NCI-H1092 treated with DMSO at 0.1 percent for 48 hours (cell line): ENCODE data around the gene DGKI.

Source experiments
- DNase-seq: peaks from one replicate; lab custom pipeline; 2025; lab: John Stamatoyannopoulos, UW

The DGKI gene

GRCh38 chr7:137652721-137653120 lies 194.1 kb downstream of the DGKI start:
- no peak for DNase-seq

- DNase-seq: no peak
These were observed 198.7 kb downstream of the DGKI start for GRCh38 chr7:137647905-137648565.

GRCh38 chr7:137642472-137642871 lies 204.3 kb downstream of the DGKI start:
- DNase-seq: no peak

GRCh38 chr7:137642031-137642430 lies 204.7 kb downstream of the DGKI start:
- DNase-seq: no peak

- no peak for DNase-seq
These were observed 210.4 kb downstream of the DGKI start for GRCh38 chr7:137636376-137636775.

- no peak for DNase-seq
These were observed 210.9 kb downstream of the DGKI start for GRCh38 chr7:137635874-137636273.

GRCh38 chr7:137635132-137635531 lies 211.6 kb downstream of the DGKI start:
- DNase-seq: no peak

GRCh38 chr7:137634356-137634755 lies 212.4 kb downstream of the DGKI start:
- no peak for DNase-seq

GRCh38 chr7:137633133-137633532 lies 213.6 kb downstream of the DGKI start:
- no peak for DNase-seq

- peak; percentile 44 for DNase-seq
These were observed 218.6 kb downstream of the DGKI start for GRCh38 chr7:137628216-137628615.

GRCh38 chr7:137626469-137627067 lies 220.2 kb downstream of the DGKI start:
- DNase-seq: peak; percentile 62

- no peak for DNase-seq
These were observed 221.6 kb downstream of the DGKI start for GRCh38 chr7:137625197-137625596.

- no peak for DNase-seq
These were observed 227.6 kb downstream of the DGKI start for GRCh38 chr7:137619181-137619580.

- no peak for DNase-seq
These were observed 228.0 kb downstream of the DGKI start for GRCh38 chr7:137618748-137619147.

GRCh38 chr7:137613006-137613525 lies 233.7 kb downstream of the DGKI start:
- no peak for DNase-seq

GRCh38 chr7:137611606-137612005 lies 235.2 kb downstream of the DGKI start:
- DNase-seq: no peak

GRCh38 chr7:137609500-137609899 lies 237.3 kb downstream of the DGKI start:
- DNase-seq: no peak

- peak; percentile 46 for DNase-seq
These were observed 240.6 kb downstream of the DGKI start for GRCh38 chr7:137606061-137606674.

GRCh38 chr7:137603043-137603442 lies 243.7 kb downstream of the DGKI start:
- DNase-seq: no peak

- DNase-seq: no peak
These were observed 245.1 kb downstream of the DGKI start for GRCh38 chr7:137601642-137602041.

GRCh38 chr7:137597856-137598255 lies 248.9 kb downstream of the DGKI start:
- no peak for DNase-seq

- DNase-seq: no peak
These were observed 253.6 kb downstream of the DGKI start for GRCh38 chr7:137593115-137593711.
